SK-N-SH treated with all-trans-retinoic acid at 6 μM for 48 hours (cell line): ENCODE data around the gene KCTD14.
"Not testable (repeated sequence)": the region's sequence is repeated elsewhere in the genome, so short reads cannot be mapped to it uniquely, and the experiment has no call there.

ENCODE experiments used
- ARNTL ChIP-seq: fragments of 450-650 bp; formaldehyde crosslinking; IDR thresholded peaks from 2 replicates; pipeline ENCODE4 v1.5.0; 2020; ENCODE audit warnings: low read depth, mild to moderate bottlenecking, moderate library complexity, borderline replicate concordance
- CREB5 ChIP-seq: fragments of 250-450 bp; sonication (Bioruptor Pico); IDR thresholded peaks from 2 replicates; pipeline ENCODE4 v1.5.1; 2020; ENCODE audit warnings: low read depth, mild to moderate bottlenecking, moderate library complexity
- ESRRG ChIP-seq: fragments of 250-450 bp; sonication (Bioruptor Pico); IDR thresholded peaks from 2 replicates; pipeline ENCODE4 v1.6.1; 2021; ENCODE audit warnings: mild to moderate bottlenecking
- ISL1 ChIP-seq: fragments of 250-450 bp; sonication (Bioruptor Pico); IDR thresholded peaks from 2 replicates; pipeline ENCODE4 v2.1.2; 2022; ENCODE audit warnings: mild to moderate bottlenecking, moderate library complexity
- PATZ1 ChIP-seq: fragments of 250-450 bp; sonication (Bioruptor Pico); IDR thresholded peaks from 2 replicates; pipeline ENCODE4 v1.8.0; 2020; ENCODE audit warnings: mild to moderate bottlenecking, moderate library complexity, borderline replicate concordance
- RARB ChIP-seq: fragments of 250-450 bp; sonication (Bioruptor Pico); IDR thresholded peaks from 2 replicates; pipeline ENCODE4 v1.8.0; 2021; ENCODE audit warnings: mild to moderate bottlenecking, moderate library complexity
- TOX ChIP-seq: fragments of 250-450 bp; sonication (Bioruptor Pico); IDR thresholded peaks from 2 replicates; pipeline ENCODE4 v1.8.0; 2021; ENCODE audit warnings: mild to moderate bottlenecking, moderate library complexity, borderline replicate concordance
- TSHZ2 ChIP-seq: fragments of 250-450 bp; sonication (Bioruptor Pico); IDR thresholded peaks from 2 replicates; pipeline ENCODE4 v1.5.0; 2020; ENCODE audit warnings: mild to moderate bottlenecking, moderate library complexity
- ZC3H10 ChIP-seq: fragments of 250-450 bp; sonication (Bioruptor Pico); IDR thresholded peaks from 2 replicates; pipeline ENCODE4 v1.5.1; 2021; ENCODE audit warnings: mild to moderate bottlenecking, moderate library complexity
- ZNF70 ChIP-seq: fragments of 450-650 bp; formaldehyde crosslinking; IDR thresholded peaks from 2 replicates; pipeline ENCODE4 v1.5.0; 2020; ENCODE audit warnings: mild to moderate bottlenecking, moderate library complexity
- ZNF8 ChIP-seq: fragments of 450-650 bp; formaldehyde crosslinking; IDR thresholded peaks from 2 replicates; pipeline ENCODE4 v1.5.0; 2020; ENCODE audit warnings: mild to moderate bottlenecking, moderate library complexity

GRCh38 chr11:78059749-78060328 lies 36.8 kb upstream of the KCTD14 start:
- TF ChIP-seq TOX (CRISPR knock-in tag); ISL1 (CRISPR knock-in tag); ZC3H10; CREB5 (CRISPR knock-in tag); ARNTL (CRISPR knock-in tag); TSHZ2 (CRISPR knock-in tag); ZNF8 (CRISPR knock-in tag); PATZ1 (CRISPR knock-in tag); ESRRG (CRISPR knock-in tag); RARB (CRISPR knock-in tag); ZNF70: not testable (repeated sequence)
